HG03565 (cell line): ENCODE measurements around the gene BOLL.
"Not testable (repeated sequence)": the region's sequence is repeated elsewhere in the genome, so short reads cannot be mapped to it uniquely, and the experiment has no call there.

Experiments
- ATAC-seq: cut with Tn5 transposase; IDR thresholded peaks from one replicate; pipeline ENCODE4 v1.9.1; 2021; ENCODE audit warnings: mild to moderate bottlenecking, moderate library complexity; ENCODE audit not compliant: unreplicated experiment

BOLL gene

GRCh38 chr2:197798187-197798586 is 13.1 kb upstream of the BOLL start:
- no peak for ATAC-seq

DNA sequence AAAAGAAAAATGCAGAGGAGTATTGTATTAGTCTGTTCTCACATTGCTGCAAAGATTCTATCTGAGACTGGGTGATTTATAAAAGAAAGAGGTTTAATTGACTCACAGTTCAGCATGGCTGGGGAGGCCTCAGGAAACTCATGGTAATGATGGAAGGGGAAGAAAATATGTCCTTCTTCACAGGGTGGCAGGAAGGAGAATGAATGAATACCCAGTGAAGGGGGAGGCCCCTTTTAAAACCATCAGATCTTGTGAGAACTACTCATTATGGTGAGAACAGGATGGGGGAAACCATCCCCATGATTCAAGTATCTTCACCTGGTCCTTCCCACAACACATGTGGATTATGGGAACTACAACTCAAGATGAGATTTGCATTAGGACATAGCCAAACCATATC is 10.2 kb upstream of the BOLL start:
- no peak for ATAC-seq

GRCh38 chr2:197793456-197793855 is 8.3 kb upstream of the BOLL start:
- no peak for ATAC-seq

GRCh38 chr2:197786010-197786877 is 1.1 kb upstream of the BOLL start:
- no peak for ATAC-seq

GRCh38 chr2:197782126-197782525 is 3.0 kb downstream of the BOLL start:
- ATAC-seq, result no peak

DNA sequence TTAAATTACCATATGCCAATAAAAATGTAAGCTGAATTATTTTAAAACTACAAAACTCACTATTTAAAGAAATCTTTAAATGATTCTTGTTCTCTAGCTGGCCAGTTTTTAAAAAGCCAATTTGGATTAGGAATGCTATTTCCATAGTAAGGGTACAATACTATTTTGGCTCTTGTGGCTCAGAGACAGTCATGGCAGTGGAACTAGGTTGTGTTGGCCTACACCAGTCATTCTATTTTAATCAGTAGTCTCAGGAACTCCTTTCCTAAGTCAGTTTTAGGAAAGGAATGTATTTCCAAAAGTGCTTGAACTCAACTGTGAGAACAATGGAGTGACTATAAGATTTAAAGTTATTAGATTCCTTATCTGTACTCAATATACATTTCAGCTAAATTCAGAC is 5.9 kb downstream of the BOLL start:
- ATAC-seq, result no peak

DNA sequence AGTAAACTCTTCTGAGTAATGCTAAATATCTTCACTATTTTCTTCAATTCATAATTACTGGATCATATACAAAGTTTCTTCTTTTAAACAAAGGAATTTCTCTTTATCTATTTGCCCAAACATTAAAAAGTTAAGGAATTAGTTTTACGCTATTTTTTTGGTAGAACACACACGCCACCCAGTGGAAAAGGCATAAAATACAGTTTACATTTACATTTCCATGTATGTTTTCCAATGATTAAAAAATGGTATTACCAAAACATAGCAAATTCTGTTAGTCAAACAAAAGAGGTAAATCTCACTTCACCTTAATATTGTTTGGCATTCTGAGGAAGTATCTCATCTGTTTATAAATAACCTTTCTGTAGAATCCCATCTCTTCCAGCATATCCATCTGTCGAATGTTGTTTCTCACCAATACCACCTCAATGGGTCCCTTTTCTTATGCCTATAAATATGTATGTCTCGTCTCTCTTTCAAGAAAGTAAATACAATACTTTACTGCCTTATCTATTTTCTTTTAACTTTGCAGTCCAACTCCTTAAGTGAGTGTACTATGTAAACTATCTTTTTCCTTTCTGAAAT is 7.2 kb downstream of the BOLL start:
- no peak for ATAC-seq

GRCh38 chr2:197760293-197760657 is 24.8 kb downstream of the BOLL start:
- ATAC-seq, result no peak

GRCh38 chr2:197759625-197760292 is 25.4 kb downstream of the BOLL start:
- no peak for ATAC-seq

- no peak for ATAC-seq
Observed at GRCh38 chr2:197759013-197759412, 26.1 kb downstream of the BOLL start.

DNA sequence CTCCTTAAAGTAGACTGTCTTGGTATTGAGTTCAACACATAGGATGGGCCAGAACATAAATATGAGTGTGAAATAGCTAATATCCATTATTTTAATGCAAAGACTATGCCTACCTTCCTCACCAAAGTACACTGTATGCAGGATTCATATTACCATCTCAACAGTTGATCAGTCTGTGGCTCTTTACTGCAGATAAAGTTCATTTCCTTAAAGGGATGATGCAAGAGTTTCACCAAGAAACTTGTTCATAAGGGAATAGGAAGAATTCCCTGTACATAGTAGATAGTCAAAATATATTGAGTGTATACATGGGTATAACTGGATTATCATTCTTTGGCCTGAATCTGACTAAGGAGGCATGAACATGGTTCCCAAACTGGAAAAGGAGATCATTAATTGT is 44.9 kb downstream of the BOLL start:
- no peak for ATAC-seq

DNA sequence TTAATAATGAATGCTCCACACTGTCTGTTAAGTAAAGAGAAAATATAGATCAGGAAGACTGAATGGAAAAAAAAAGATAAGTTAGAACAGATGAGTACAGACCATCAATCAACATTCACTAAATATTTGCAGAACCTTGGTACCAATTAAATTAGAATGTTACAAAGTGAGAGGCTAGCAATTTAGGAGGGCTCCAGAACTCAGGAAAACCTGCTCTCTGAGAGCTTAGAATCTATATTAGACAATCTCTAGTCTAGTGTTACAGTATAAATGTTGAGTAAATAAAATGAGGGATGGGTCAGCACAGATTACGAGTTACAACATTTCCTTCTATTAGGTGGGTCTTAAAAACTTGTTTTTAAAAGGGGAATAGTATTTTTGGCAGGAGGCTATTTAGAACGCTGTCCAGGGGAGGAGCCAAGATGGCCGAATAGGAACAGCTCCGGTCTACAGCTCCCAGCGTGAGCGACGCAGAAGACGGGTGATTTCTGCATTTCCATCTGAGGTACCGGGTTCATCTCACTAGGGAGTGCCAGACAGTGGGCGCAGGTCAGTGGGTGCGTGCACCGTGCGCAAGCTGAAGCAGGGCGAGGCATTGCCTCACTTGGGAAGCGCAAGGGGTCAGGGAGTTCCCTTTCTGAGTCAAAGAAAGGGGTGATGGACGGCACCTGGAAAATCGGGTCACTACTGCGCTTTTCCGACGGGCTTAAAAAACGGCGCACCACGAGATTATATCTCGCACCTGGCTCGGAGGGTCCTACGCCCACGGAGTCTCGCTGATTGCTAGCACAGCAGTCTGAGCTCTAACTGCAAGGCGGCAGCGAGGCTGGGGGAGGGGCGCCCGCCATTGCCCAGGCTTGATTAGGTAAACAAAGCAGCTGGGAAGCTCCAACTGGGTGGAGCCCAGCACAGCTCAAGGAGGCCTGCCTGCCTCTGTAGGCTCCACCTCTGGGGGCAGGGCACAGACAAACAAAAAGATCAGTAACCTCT is 56.3 kb downstream of the BOLL start:
- ATAC-seq, result not testable (repeated sequence)

- no peak for ATAC-seq
Observed at GRCh38 chr2:197727011-197727410, 58.1 kb downstream of the BOLL start.

DNA sequence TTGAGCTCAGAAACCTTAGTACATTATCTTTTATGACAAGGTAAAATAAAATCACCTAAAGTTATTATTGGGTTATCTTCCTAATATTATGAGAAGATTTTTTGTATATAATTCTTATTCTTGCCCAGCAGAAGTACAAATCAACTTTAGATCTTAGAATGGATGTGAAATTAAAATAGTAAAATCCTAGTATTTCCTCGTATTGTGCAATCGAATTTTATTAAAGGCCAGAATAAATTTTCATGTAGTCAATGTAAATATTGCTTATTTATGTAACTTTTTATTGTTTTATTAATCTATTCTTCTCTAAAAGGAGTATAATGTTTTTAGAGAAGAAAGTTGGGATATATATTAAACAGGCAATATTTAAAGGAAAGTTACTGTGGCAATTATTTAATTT is 67.3 kb downstream of the BOLL start:
- ATAC-seq, result no peak

- no peak for ATAC-seq
Observed at GRCh38 chr2:197713271-197713670, 71.8 kb downstream of the BOLL start.

DNA sequence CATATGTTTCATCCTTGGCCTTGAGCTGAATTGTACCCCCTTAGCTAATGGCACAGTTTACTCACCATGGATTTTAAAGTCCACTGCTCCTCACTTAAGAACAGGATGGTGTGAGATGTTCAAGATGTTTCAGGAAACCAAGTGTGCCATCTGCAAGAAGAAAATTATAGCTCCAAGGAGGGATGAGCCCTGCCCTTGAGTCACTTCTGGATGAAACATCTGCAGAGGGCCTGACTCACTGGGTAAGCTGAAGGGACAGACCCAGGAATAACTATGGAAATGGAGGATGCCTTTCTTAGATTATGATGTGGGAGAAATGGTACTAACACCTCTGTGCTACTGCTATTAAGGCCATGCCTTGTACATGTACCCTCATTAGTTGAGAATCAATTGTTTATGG is 73.5 kb downstream of the BOLL start:
- ATAC-seq, result no peak

DNA sequence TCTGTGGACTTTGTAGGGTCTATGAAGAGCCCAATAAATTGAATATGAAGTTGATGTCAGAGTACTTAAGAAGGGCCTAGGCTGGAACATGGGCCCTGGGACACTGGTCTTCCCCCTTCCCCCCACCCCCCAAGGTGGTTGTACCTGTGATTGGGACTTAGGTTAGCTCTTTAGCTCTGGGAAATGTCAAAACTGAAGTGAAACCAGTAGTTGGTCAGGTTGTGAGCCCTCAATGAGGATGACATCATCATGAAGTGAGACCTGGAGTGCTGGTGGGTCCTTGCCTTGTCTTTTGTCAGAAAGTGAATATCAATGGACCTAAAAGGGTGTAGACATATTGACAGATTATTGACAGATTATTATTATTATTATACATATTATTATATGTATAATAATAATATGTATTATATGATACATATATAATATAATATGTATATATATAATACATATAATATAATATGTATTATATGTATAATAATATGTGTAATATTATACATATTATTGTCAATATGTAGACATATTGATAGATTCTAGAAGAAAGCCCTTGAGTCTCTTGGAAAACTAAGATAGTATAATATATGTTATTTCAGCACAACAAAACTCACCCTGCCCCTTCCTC is 74.6 kb downstream of the BOLL start:
- ATAC-seq, result peak; percentile 82

DNA sequence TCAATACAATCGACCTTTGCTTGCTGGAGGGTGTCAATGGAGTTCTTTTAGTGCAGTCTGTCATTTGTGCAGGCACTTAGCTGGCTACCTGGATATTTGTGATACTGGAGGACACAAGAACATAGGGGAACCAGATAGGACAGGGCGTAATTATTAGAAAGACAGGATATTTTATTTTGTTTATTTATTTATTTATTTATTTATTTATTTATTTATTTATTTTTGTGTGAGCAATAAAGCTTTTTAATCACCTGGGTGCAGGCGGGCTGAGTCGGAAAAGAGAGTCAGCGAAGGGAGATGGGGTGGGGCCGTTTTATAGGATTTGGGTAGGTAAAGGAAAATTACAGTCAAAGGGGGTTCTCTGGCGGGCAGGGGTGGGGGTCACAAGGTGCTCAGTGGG is 76.0 kb downstream of the BOLL start:
- not testable (repeated sequence) for ATAC-seq

DNA sequence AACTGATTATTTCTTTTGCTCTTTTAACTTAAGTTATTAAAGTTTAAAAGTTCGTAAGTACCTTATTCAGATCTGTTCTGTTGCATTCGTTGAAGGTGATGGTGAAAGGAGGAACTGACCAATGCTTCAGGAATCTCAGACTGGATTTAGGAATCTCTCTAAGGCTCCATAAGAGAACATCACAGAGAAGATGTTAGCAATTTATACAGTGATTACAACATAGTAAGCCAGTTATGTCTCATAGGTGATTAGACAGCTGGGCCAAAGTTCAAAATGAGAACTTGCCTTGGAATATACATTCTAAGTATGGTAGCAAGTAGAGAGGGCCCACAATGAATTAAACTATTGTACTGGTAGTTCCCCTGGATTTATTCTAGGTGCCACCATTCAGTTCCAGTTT is 76.8 kb downstream of the BOLL start:
- ATAC-seq, result no peak
